ENCODE results near the gene DAG1.

DNA sequence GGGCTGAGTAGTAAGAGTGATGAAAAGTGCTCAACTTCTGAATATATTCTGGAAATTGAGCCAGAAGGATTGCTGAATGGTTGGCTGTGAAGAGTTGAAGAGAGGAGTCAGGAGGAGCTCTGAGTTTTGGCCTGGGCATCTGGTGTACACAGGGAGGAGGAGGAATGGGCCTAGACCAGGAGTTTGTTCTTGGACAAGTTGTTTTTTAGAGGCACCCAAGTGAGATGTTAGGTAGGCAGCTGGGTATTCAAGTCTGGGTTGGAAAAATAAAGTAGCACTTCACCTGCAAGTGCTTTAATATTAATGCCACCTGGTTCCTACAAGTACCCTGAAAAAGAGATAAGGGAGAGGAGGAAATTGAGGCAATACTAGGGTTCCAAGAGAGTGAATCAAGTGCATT, 98.9 kb downstream of the DAG1 start:
- TF ChIP-seq, protein P1, sequence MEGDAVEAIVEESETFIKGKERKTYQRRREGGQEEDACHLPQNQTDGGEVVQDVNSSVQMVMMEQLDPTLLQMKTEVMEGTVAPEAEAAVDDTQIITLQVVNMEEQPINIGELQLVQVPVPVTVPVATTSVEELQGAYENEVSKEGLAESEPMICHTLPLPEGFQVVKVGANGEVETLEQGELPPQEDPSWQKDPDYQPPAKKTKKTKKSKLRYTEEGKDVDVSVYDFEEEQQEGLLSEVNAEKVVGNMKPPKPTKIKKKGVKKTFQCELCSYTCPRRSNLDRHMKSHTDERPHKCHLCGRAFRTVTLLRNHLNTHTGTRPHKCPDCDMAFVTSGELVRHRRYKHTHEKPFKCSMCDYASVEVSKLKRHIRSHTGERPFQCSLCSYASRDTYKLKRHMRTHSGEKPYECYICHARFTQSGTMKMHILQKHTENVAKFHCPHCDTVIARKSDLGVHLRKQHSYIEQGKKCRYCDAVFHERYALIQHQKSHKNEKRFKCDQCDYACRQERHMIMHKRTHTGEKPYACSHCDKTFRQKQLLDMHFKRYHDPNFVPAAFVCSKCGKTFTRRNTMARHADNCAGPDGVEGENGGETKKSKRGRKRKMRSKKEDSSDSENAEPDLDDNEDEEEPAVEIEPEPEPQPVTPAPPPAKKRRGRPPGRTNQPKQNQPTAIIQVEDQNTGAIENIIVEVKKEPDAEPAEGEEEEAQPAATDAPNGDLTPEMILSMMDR (IDR thresholded peaks at IDR 0.05; ENCODE audit: poor library complexity), result no peak
- TF ChIP-seq EZH2 (IDR thresholded peaks at IDR 0.05; ENCODE audit: borderline replicate concordance), result no peak

All from hepatocyte (in vitro differentiated cells).